Measurements from ENCODE around the gene PHLDB3. TPM values are rescaled to one million over a fixed set of nuclear protein-coding genes. Genes with fewer than 3 reads are reported as not detected.
"Not testable (repeated sequence)": the region's sequence is repeated elsewhere in the genome, so short reads cannot be mapped to it uniquely, and the experiment has no call there.

Gene PHLDB3
- total RNA-seq, 4 donors from 2014 or later, result 1.5 to 9.6 (median 6.7) TPM

GRCh38 chr19:43551399-43552197 is 47.1 kb upstream of the PHLDB3 start:
- Histone ChIP-seq H3K36me3 (peaks cover 0 to 45% of the 10 kb centered on the region in 2 donors), H3K27me3 (no peaks in the 10 kb centered on the region), H3K4me3 (no peak overlapping the region), H3K4me1 (no peaks in the 10 kb centered on the region), H3K27ac (no peak overlapping the region), H3K9me3 (no peaks in the 10 kb centered on the region)
- in situ Hi-C loops (cut with MboI; ENCODE audit: low sequenced_read_pairs in 4 of 4), result no loop called here
- no peak for TF ChIP-seq POLR2A (IDR thresholded peaks at IDR 0.05)
- TF ChIP-seq, protein P1, sequence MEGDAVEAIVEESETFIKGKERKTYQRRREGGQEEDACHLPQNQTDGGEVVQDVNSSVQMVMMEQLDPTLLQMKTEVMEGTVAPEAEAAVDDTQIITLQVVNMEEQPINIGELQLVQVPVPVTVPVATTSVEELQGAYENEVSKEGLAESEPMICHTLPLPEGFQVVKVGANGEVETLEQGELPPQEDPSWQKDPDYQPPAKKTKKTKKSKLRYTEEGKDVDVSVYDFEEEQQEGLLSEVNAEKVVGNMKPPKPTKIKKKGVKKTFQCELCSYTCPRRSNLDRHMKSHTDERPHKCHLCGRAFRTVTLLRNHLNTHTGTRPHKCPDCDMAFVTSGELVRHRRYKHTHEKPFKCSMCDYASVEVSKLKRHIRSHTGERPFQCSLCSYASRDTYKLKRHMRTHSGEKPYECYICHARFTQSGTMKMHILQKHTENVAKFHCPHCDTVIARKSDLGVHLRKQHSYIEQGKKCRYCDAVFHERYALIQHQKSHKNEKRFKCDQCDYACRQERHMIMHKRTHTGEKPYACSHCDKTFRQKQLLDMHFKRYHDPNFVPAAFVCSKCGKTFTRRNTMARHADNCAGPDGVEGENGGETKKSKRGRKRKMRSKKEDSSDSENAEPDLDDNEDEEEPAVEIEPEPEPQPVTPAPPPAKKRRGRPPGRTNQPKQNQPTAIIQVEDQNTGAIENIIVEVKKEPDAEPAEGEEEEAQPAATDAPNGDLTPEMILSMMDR (IDR thresholded peaks at IDR 0.05 in 4 of 5, conservative IDR thresholded peaks at IDR 0.05 in 1 of 5), result no peak
- no peak for ATAC-seq
- no peak for DNase-seq
- intact Hi-C loops (cut with DNase I; ENCODE audit: low total_unique reads), result no loop called here

DNA sequence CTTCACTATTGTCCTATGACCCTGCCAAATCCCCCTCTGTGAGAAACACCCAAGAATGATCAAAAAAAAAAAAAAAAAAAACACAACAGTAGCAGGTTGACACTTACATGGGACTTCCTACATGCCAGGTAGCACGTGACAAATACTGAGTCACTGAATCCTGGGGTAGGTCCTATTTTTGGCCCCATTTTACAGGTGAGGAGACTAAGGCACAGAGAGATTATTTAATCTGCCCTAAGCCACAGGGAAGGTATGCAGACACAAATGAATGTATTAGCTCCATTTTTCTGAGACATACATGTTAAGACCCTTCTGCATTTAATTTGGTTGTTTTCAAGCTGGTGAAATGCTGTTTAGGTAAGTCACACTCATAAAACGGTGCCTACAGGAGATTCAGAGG is 44.2 kb upstream of the PHLDB3 start:
- Histone ChIP-seq H3K4me3 (no peak overlapping the region), H3K27me3 (no peaks in the 10 kb centered on the region), H3K4me1 (no peaks in the 10 kb centered on the region), H3K27ac (no peak overlapping the region), H3K9me3 (no peaks in the 10 kb centered on the region), H3K36me3 (peaks cover 0 to 53% of the 10 kb centered on the region in 2 donors)
- ATAC-seq (no peak), DNase-seq (no peak)
- intact Hi-C loops (cut with DNase I; ENCODE audit: low total_unique reads) (no loop called here), in situ Hi-C loops (cut with MboI; ENCODE audit: low sequenced_read_pairs in 4 of 4) (loop anchor here in 1 of 4 donors (25.0 kb wide), 1 partner anchor 114 kb away; the partner anchor contains the start of gene PLAUR)
- TF ChIP-seq, protein P1 (IDR thresholded peaks at IDR 0.05 in 4 of 5, conservative IDR thresholded peaks at IDR 0.05 in 1 of 5), result no peak
- no peak for TF ChIP-seq POLR2A (IDR thresholded peaks at IDR 0.05)

- in situ Hi-C loops (cut with MboI; ENCODE audit: low sequenced_read_pairs in 4 of 4), result loop anchor here in 1 of 4 donors (25.0 kb wide), 1 partner anchor 114 kb away; the partner anchor contains the start of gene PLAUR
- DNase-seq; intact Hi-C loops (cut with DNase I; ENCODE audit: low total_unique reads); H3K4me3 ChIP-seq; H3K27me3 ChIP-seq; H3K9me3 ChIP-seq; H3K27ac ChIP-seq; H3K4me1 ChIP-seq; ATAC-seq: not testable (repeated sequence)
- H3K36me3 ChIP-seq, result peaks cover 0 to 56% of the 10 kb centered on the region in 2 donors
Measured at GRCh38 chr19:43547926-43548325, 43.4 kb upstream of the PHLDB3 start.

- H3K27me3 ChIP-seq, result no peaks in the 10 kb centered on the region
- in situ Hi-C loops (cut with MboI; ENCODE audit: low sequenced_read_pairs in 4 of 4) (loop anchor here in 1 of 4 donors (25.0 kb wide), 1 partner anchor 116 kb away; the partner anchor contains the start of gene PLAUR), intact Hi-C loops (cut with DNase I; ENCODE audit: low total_unique reads) (no loop called here)
- peaks cover 0 to 56% of the 10 kb centered on the region in 2 donors for H3K36me3 ChIP-seq
- H3K9me3 ChIP-seq, result no peaks in the 10 kb centered on the region
- ATAC-seq (no peak), DNase-seq (no peak)
- no peak overlapping the region for H3K27ac ChIP-seq
- TF ChIP-seq, protein P1 (IDR thresholded peaks at IDR 0.05 in 4 of 5, conservative IDR thresholded peaks at IDR 0.05 in 1 of 5), result no peak
- TF ChIP-seq POLR2A (IDR thresholded peaks at IDR 0.05), result no peak
- no peak overlapping the region for H3K4me3 ChIP-seq
- H3K4me1 ChIP-seq, result no peaks in the 10 kb centered on the region
Measured at GRCh38 chr19:43546581-43546980, 42.0 kb upstream of the PHLDB3 start.

- TF ChIP-seq POLR2A (IDR thresholded peaks at IDR 0.05), result no peak
- TF ChIP-seq, protein P1 (IDR thresholded peaks at IDR 0.05 in 4 of 5, conservative IDR thresholded peaks at IDR 0.05 in 1 of 5), result no peak
- no peaks in the 10 kb centered on the region for H3K9me3 ChIP-seq
- H3K4me1 ChIP-seq, result no peaks in the 10 kb centered on the region
- H3K36me3 ChIP-seq, result peaks cover 0 to 53% of the 10 kb centered on the region in 2 donors
- intact Hi-C loops (cut with DNase I; ENCODE audit: low total_unique reads), result no loop called here
- in situ Hi-C loops (cut with MboI; ENCODE audit: low sequenced_read_pairs in 4 of 4), result loop anchor here in 1 of 4 donors (25.0 kb wide), 1 partner anchor 116 kb away; the partner anchor contains the start of gene PLAUR
- no peak for DNase-seq
- H3K4me3 ChIP-seq, result no peak overlapping the region
- no peaks in the 10 kb centered on the region for H3K27me3 ChIP-seq
- no peak for ATAC-seq
- H3K27ac ChIP-seq, result no peak overlapping the region
Measured at GRCh38 chr19:43545981-43546380, 41.4 kb upstream of the PHLDB3 start.

Measured in gastrocnemius medialis (tissue), 4 donors.